Measurements from ENCODE around the gene CST3. TPM values are rescaled to one million over a fixed set of nuclear protein-coding genes. Genes with fewer than 3 reads are reported as not detected.

CST3 gene
- polyA plus RNA-seq, 1 donor, result 661 TPM

DNA sequence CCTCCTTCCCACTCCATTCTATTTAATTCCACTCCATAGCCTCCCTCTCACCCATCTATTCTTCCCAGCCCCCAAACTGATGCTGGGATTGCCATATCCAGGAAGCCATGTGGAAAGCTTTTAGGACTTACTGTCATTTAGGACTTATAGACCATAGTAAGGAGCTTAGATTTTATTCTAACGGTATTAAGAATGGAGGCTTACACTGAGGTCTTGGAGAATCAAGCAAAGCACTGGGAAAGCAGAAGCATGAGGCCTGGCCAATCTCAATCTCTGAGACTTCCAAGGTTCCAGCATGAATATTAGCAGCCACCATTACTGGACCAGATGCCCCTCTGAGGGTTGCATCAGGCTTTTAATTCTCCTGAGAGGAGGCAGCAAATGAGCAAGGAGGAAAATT lies 33.4 kb downstream of the CST3 start:
- WGBS (ENCODE audit: insufficient coverage, low lambda C conversion rate), result no CpG with 5 or more reads among the region's 1 CpG
- H3K9me3 ChIP-seq (ENCODE audit: control insufficient read depth, low read depth, low read length), result no peaks in the 10 kb centered on the region
- no peak overlapping the region for H3K27ac ChIP-seq (ENCODE audit: low read length)
- H3K36me3 ChIP-seq (ENCODE audit: control insufficient read depth, insufficient read depth, low read length), result no peaks in the 10 kb centered on the region
- H3K4me1 ChIP-seq (ENCODE audit: control insufficient read depth, insufficient read depth, low read length), result no peaks in the 10 kb centered on the region
- DNase-seq, result no peak
- no peaks in the 10 kb centered on the region for H3K27me3 ChIP-seq (ENCODE audit: control insufficient read depth, insufficient read depth, low read length)
- no peak overlapping the region for H3K4me3 ChIP-seq (ENCODE audit: low read length)

DNA sequence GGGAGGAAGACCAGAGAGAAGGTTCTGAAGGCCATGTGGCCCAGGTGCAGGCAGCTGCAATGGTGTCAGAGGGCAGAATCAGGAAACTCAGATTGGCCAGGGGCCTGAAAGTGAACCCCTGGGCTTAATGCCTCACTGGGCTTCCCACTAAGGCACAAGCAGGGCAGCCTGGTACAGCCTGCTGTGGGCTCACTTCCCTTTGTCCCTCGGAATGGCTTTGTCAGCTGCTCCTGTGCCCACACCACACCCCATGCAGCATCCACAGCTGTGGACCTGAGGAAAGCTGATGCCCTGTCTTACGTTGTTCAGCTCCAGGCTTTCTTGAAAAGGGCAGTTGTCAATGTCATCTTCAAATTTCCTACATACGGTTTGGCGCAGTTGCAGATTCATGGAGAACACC lies 34.4 kb downstream of the CST3 start:
- Histone ChIP-seq H3K9me3 (ENCODE audit: control insufficient read depth, low read depth, low read length) (no peaks in the 10 kb centered on the region), H3K27me3 (ENCODE audit: control insufficient read depth, insufficient read depth, low read length) (no peaks in the 10 kb centered on the region), H3K4me1 (ENCODE audit: control insufficient read depth, insufficient read depth, low read length) (no peaks in the 10 kb centered on the region), H3K27ac (ENCODE audit: low read length) (no peak overlapping the region), H3K36me3 (ENCODE audit: control insufficient read depth, insufficient read depth, low read length) (no peaks in the 10 kb centered on the region), H3K4me3 (ENCODE audit: low read length) (no peak overlapping the region)
- no peak for DNase-seq
- whole genome bisulfite sequencing (ENCODE audit: insufficient coverage, low lambda C conversion rate), result no CpG with 5 or more reads among the region's 4 CpGs

DNA sequence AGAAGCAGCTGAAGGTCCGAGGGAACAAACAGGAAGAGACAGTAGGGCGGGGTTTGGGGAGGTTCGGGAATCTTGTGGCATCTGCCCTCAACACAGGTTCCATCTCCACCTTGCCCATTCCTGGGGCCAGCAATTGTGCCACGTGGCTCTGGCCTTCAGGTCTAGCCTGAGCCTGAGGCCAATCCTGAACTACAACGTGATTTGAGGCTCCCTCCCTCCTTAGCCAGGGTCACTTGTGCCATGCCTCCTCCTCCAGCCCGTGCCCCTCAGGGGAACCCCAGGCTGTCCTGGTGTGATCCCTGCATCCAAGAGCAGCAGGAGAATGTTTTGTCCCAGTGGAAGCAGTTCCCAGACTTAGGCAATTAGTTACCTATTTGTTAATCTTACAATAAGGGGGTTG lies 35.1 kb downstream of the CST3 start:
- no CpG with 5 or more reads among the region's 6 CpGs for WGBS (ENCODE audit: insufficient coverage, low lambda C conversion rate)
- no peaks in the 10 kb centered on the region for H3K36me3 ChIP-seq (ENCODE audit: control insufficient read depth, insufficient read depth, low read length)
- H3K27me3 ChIP-seq (ENCODE audit: control insufficient read depth, insufficient read depth, low read length), result no peaks in the 10 kb centered on the region
- no peaks in the 10 kb centered on the region for H3K4me1 ChIP-seq (ENCODE audit: control insufficient read depth, insufficient read depth, low read length)
- no peak for DNase-seq
- H3K4me3 ChIP-seq (ENCODE audit: low read length), result no peak overlapping the region
- no peak overlapping the region for H3K27ac ChIP-seq (ENCODE audit: low read length)
- H3K9me3 ChIP-seq (ENCODE audit: control insufficient read depth, low read depth, low read length), result no peaks in the 10 kb centered on the region

DNA sequence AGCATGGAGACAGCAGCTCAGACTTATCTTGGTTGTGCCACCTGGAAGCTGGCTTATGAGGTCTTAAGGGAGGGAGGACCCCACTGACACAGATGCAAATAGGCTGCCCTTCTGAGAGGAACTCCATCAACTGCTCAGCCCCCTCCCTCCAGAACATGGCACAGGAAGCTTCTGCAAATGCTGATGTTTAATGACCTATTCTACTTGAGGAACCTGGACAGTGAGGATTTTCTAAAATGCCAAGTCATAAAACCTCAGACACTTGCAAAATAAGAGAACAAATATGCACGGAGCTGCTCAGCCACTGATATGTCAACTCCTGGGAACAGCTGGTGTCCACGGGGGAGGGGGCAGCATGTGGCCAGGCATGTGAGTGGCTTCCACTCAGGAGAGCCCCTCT lies 35.5 kb downstream of the CST3 start:
- Histone ChIP-seq H3K27ac (ENCODE audit: low read length) (no peak overlapping the region), H3K4me1 (ENCODE audit: control insufficient read depth, insufficient read depth, low read length) (no peaks in the 10 kb centered on the region), H3K36me3 (ENCODE audit: control insufficient read depth, insufficient read depth, low read length) (no peaks in the 10 kb centered on the region), H3K27me3 (ENCODE audit: control insufficient read depth, insufficient read depth, low read length) (no peaks in the 10 kb centered on the region), H3K9me3 (ENCODE audit: control insufficient read depth, low read depth, low read length) (no peaks in the 10 kb centered on the region), H3K4me3 (ENCODE audit: low read length) (no peak overlapping the region)
- DNase-seq, result no peak
- 80% methylated on average over 1 of the region's 2 CpGs for WGBS (ENCODE audit: insufficient coverage, low lambda C conversion rate)

DNA sequence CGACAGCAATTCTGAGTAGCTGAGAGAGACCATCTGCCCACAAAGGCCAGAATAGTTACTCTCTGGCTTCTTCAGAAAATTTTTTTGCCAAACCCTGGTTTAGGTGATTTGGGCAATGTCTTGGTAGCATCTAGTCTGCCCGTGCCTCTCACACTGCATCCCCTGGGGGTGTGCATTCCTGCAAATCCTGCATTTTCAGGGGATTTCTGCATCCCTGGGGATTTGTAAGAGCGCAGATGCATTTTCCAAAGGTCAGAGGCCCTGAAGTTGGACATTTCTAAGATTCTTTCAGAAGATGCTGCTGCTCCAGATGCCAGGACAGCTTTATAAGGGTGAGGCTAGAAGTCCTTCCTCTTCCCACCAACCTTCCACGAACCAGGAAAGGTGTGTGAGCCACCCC lies 36.0 kb downstream of the CST3 start:
- DNase-seq, result no peak
- H3K4me1 ChIP-seq (ENCODE audit: control insufficient read depth, insufficient read depth, low read length), result no peaks in the 10 kb centered on the region
- H3K36me3 ChIP-seq (ENCODE audit: control insufficient read depth, insufficient read depth, low read length), result no peaks in the 10 kb centered on the region
- no CpG with 5 or more reads among the region's 4 CpGs for WGBS (ENCODE audit: insufficient coverage, low lambda C conversion rate)
- no peak overlapping the region for H3K27ac ChIP-seq (ENCODE audit: low read length)
- H3K27me3 ChIP-seq (ENCODE audit: control insufficient read depth, insufficient read depth, low read length), result no peaks in the 10 kb centered on the region
- H3K9me3 ChIP-seq (ENCODE audit: control insufficient read depth, low read depth, low read length), result no peaks in the 10 kb centered on the region
- no peak overlapping the region for H3K4me3 ChIP-seq (ENCODE audit: low read length)

DNA sequence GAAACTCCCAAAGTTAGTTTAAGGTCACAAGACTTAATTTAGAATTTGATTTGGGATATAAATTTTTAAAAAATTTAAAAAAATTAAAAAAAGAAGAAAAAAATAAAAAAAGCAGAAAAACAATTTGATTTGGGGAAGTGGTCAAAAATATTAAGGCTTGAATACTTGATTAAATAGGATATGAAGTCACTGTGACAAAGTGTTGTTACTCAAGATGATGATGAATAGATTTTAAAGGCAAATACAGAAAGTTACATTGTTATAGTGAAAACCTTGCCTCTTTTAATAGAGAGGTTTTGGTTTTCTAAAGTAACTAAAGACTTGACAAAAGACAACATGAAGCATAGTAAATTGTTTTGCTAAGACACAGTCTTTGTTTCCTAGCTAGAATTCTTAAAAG lies 39.3 kb downstream of the CST3 start:
- Histone ChIP-seq H3K36me3 (ENCODE audit: control insufficient read depth, insufficient read depth, low read length) (no peaks in the 10 kb centered on the region), H3K27me3 (ENCODE audit: control insufficient read depth, insufficient read depth, low read length) (no peaks in the 10 kb centered on the region), H3K27ac (ENCODE audit: low read length) (no peak overlapping the region), H3K9me3 (ENCODE audit: control insufficient read depth, low read depth, low read length) (no peaks in the 10 kb centered on the region), H3K4me1 (ENCODE audit: control insufficient read depth, insufficient read depth, low read length) (no peaks in the 10 kb centered on the region), H3K4me3 (ENCODE audit: low read length) (no peak overlapping the region)
- DNase-seq, result no peak

DNA sequence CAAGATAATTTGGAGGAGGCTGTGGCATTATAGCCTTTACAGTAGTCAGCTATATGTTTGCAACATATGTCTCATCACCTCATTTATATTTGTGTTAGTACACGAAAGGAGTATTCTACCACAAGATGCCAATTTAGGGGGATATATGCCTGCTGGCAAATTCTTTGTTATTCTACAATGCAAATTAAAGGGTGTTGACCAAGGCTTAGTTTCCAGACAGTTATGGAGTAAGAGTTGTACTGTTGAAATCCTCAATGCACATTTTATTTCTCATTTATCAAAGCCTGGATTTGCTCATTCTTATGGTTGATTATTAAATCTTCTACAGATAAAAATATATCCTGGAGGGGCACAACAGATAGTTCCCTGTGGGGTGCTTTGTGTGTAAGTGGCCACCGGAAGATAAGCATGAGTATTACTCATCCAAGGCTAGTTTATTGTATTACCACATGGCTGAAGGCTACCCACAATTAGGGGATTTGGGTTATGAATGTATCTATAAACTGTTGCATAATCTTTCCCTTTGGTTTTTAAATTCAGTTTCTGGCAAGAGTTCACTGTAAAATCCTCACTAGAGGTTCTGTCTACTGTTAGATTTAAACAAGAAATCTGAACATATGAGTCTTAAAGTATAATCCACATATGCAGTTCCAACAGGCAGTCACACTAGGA lies 41.0 kb downstream of the CST3 start:
- Histone ChIP-seq H3K36me3 (ENCODE audit: control insufficient read depth, insufficient read depth, low read length) (no peaks in the 10 kb centered on the region), H3K4me1 (ENCODE audit: control insufficient read depth, insufficient read depth, low read length) (no peaks in the 10 kb centered on the region), H3K27me3 (ENCODE audit: control insufficient read depth, insufficient read depth, low read length) (no peaks in the 10 kb centered on the region), H3K9me3 (ENCODE audit: control insufficient read depth, low read depth, low read length) (no peaks in the 10 kb centered on the region), H3K4me3 (ENCODE audit: low read length) (no peak overlapping the region), H3K27ac (ENCODE audit: low read length) (no peak overlapping the region)
- no peak for DNase-seq
- 86% methylated on average over 1 of the region's 2 CpGs for WGBS (ENCODE audit: insufficient coverage, low lambda C conversion rate)

DNA sequence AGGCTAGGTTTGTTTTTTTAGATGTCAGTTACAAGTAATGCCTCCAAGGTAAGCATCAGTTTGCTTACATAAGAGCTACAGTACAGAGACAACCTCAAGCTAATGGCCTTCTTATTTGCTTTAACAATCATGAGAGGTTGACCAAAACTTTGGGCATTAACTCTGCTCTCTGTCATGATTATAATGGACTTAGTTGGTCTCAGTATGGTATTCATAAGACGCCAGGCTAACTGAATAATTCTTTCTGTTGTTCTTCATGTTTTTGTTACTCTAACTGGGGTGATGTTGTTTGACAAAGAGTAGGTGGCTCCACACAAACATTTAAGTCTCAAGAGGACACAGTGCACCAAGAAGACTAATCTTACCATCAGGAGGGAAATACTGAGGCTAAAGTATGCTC lies 41.8 kb downstream of the CST3 start:
- Histone ChIP-seq H3K9me3 (ENCODE audit: control insufficient read depth, low read depth, low read length) (no peaks in the 10 kb centered on the region), H3K27me3 (ENCODE audit: control insufficient read depth, insufficient read depth, low read length) (no peaks in the 10 kb centered on the region), H3K4me3 (ENCODE audit: low read length) (no peak overlapping the region), H3K4me1 (ENCODE audit: control insufficient read depth, insufficient read depth, low read length) (no peaks in the 10 kb centered on the region), H3K36me3 (ENCODE audit: control insufficient read depth, insufficient read depth, low read length) (no peaks in the 10 kb centered on the region), H3K27ac (ENCODE audit: low read length) (no peak overlapping the region)
- DNase-seq, result no peak
- no CpG with 5 or more reads among the region's 1 CpG for WGBS (ENCODE audit: insufficient coverage, low lambda C conversion rate)

DNA sequence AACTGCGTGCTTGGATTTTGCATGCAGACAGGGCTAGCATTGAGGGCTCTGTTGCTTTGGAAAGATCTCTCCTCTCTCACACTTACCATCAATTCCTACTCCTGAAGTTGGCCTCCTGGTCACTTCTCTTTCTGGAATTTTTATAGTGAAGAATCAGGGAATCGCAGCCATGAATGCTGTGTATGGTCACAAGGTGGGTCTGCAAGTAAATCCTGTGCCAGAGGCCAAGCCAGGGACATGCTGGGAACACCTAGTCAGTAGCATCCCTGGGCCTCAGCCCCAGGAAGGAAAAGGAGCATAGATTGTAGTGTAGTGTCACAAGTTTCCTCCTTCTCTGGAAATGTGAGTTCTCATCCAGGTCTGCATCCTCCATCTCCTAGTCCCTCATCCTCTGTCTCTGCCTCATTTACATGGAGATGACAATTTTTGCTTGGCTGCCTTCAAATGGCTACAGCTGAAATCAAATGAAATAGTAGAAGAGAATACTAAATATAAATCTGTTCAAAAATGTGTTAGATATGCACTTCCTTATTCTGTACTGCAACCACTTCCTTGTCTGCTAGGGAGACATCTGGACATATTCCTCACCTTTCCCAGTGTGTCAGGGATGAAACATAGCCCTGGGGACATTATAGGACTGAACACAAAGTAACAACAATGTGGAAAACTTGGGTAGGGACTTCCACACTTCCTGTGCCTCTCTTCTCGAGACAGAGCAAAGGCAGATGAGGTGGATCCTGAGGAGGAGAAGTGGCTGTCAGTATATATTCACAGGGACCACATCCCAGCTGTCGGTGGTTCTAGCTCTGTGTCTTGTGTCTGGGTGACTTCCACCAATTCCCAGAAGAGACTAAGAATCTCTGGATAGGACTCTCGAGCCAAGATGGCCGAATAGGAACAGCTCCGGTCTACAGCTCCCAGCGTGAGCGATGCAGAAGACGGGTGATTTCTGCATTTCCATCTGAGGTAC lies 49.0 kb downstream of the CST3 start:
- H3K4me1 ChIP-seq (ENCODE audit: control insufficient read depth, insufficient read depth, low read length), result peaks cover 15% of the 10 kb centered on the region
- H3K4me3 ChIP-seq (ENCODE audit: low read length), result no peak overlapping the region
- H3K27me3 ChIP-seq (ENCODE audit: control insufficient read depth, insufficient read depth, low read length), result no peaks in the 10 kb centered on the region
- no peaks in the 10 kb centered on the region for H3K36me3 ChIP-seq (ENCODE audit: control insufficient read depth, insufficient read depth, low read length)
- H3K27ac ChIP-seq (ENCODE audit: low read length), result no peak overlapping the region
- no peak for DNase-seq
- no peaks in the 10 kb centered on the region for H3K9me3 ChIP-seq (ENCODE audit: control insufficient read depth, low read depth, low read length)
- no CpG with 5 or more reads among the region's 10 CpGs for WGBS (ENCODE audit: insufficient coverage, low lambda C conversion rate)

DNA sequence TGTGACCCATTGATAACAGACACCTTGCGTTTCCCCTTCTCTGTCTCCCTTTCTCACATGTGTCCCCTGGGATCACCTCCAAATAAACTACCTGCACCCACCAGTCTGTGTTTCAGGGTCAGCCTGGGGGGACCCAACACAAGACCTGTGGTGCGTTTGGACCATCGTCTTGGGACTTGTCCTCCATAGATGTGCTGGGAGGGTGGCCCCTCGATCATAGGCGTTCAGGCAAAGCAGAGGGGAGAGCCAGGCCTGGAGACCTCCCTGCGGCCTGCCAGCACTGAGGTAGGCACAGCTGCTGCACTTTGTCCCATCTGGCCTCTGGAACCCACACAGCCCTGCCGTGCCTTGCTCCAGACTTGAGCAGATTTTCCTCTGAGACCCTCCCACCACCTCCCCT lies 50.1 kb downstream of the CST3 start:
- peaks cover 15% of the 10 kb centered on the region for H3K4me1 ChIP-seq (ENCODE audit: control insufficient read depth, insufficient read depth, low read length)
- H3K9me3 ChIP-seq (ENCODE audit: control insufficient read depth, low read depth, low read length), result no peaks in the 10 kb centered on the region
- no peak overlapping the region for H3K4me3 ChIP-seq (ENCODE audit: low read length)
- H3K27me3 ChIP-seq (ENCODE audit: control insufficient read depth, insufficient read depth, low read length), result no peaks in the 10 kb centered on the region
- WGBS (ENCODE audit: insufficient coverage, low lambda C conversion rate), result no CpG with 5 or more reads among the region's 7 CpGs
- no peaks in the 10 kb centered on the region for H3K36me3 ChIP-seq (ENCODE audit: control insufficient read depth, insufficient read depth, low read length)
- no peak for DNase-seq
- H3K27ac ChIP-seq (ENCODE audit: low read length), result no peak overlapping the region
